GM18870 (cell line): Measurements from ENCODE around the gene GTF2H1.
"Not testable (repeated sequence)": the region's sequence is repeated elsewhere in the genome, so short reads cannot be mapped to it uniquely, and the experiment has no call there.

ENCODE experiments used
- ATAC-seq: cut with Tn5 transposase; IDR thresholded peaks from one replicate; pipeline ENCODE4 v1.9.1; 2021; ENCODE audit warnings: moderate library complexity; ENCODE audit not compliant: unreplicated experiment

The GTF2H1 gene

DNA sequence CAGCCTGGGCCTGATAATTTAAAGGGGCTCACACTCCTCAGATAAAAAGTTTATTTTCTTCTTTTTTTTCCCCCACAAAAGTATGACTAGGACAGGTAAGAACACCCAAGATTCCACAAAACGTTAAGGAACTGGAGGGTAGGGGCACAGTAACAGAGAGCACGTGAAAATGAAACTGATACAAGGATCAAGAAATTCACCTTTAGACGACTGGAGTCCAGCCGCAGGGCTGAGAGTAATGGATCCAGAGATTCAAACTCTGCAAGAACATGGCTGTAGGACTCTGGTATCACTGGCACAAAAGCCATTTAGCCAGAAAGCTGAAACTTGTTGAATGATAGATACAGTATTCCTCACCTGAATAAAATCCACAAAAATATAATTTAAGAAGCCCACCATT, 4.8 kb upstream of the GTF2H1 start:
- ATAC-seq: no peak

DNA sequence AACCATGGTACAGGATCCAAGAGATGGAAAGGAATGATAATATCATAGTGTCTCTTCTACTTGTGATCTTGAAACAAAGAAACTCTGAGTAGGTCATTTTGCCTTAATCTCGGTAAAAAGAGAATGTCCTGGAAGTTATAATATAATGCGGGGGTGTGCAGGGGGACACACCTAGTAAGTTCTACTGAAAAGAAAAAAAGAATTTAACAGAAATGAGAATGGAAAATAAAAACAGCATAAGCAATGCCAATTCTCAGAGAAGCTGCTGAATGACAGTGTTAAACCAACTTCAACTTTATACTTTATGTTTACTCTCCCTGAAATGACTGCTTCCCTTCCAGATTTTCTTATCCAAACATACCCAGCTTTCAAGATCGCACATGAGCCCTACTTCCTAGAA, 2.5 kb upstream of the GTF2H1 start:
- no peak for ATAC-seq

GRCh38 chr11:18320617-18321016, 1.8 kb upstream of the GTF2H1 start:
- ATAC-seq: no peak

DNA sequence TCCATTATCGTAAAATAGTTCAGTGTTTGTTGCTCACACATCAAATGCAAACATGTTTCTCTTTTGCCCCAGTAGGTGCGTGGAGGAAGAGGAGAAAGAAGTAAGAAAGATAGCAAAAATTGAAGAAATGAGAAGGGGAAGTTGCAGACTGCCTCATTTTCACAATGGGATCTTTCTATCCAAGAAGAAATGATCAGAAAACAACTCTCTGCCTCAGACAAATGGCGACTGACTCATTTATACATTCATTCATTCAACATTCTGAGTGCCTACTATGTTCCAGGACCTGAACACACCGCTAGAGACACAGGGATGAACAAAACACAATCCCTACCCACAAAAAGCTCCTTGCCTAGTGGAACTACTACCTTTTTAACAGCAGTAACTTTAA, 794 bp upstream of the GTF2H1 start:
- no peak for ATAC-seq

- no peak for ATAC-seq
Measured at GRCh38 chr11:18322818-18323570, 627 bp downstream of the GTF2H1 start.

DNA sequence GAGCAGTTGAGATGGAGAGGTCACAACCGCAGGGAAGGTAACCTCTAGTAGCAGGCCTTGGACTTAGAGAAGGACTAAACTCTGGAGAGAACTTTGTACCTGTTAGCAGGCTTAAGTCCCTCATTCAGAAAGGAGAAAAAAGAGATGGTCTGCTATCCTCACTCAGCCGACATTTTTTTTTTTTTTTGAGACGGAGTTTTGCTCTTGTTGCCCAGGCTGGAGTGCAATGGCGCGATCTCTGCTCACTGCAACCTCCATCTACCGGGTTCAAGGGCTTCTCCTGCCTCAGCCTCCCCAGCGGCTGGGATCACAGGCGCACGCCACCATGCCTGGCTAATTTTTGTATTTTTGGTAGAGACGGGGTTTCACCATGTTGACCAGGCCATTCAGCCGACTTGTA, 1.5 kb downstream of the GTF2H1 start:
- not testable (repeated sequence) for ATAC-seq

DNA sequence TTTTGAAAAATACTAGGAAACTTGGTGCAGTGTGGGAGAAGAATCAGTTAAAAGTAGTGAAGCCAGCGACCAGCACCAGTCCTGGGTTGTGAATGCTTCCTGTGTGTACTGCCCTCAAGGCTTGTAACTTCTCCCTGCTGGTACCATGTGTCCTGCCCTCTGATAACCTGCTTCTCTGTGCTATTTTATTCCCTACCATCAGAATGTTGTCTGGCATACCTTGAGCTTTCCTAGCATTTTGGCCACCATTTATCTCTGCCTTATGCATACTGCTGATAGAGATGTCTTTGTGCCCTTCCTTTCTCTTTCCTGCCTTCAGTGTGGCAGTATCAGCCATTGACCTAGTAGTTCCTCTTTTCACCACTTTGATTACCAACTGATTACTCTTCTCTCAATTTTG, 2.0 kb downstream of the GTF2H1 start:
- ATAC-seq: no peak

DNA sequence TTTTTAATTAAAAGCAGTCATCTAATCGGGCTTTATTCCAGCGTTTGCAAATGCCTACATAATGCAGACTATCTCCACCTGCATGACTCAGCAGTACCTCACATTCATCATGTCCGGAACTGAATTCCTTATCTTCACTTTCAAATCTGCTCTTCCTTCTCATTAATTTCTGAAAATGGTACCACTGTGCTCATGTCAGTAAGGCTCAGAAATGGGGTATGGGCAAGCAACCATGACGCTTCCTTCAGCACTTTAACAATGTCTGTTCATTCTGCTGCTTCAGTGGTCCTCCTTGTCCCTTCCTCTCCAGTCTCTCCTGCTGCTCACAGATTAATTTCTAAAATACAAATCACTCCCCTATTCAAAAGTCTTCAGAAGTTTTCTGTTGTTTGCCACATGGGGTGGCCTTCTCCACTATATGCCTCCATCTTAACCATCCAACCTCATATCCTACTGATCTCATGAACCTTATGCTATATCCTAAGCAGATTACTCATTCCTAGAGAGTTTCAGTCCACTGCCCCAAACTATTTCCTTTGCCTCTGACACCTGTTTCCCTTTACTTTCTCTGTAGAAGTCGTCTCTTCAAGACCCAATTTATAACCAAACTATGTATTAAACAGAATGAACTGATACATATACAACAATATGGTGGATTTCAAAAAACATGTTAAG, 7.0 kb downstream of the GTF2H1 start:
- ATAC-seq: peak; percentile 65

DNA sequence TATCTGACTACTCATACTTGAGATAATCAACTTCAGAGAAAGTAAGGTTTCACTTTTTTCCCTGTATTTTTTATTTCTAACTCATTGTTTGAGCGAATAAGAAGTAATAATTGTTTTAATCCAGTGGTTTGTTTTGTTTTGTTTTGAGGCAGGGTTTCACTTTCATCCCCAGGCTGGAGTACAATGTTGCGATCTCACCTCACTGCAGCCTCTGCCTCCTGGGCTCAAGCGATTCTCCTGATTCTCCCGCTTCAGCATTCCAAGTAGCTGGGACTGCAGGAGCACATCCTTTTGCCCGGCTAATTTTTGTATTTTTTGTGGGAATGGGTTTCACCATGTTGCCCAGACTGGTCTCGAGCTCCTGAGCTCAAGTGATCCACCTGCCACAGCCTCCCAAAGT, 8.6 kb downstream of the GTF2H1 start:
- ATAC-seq: no peak

DNA sequence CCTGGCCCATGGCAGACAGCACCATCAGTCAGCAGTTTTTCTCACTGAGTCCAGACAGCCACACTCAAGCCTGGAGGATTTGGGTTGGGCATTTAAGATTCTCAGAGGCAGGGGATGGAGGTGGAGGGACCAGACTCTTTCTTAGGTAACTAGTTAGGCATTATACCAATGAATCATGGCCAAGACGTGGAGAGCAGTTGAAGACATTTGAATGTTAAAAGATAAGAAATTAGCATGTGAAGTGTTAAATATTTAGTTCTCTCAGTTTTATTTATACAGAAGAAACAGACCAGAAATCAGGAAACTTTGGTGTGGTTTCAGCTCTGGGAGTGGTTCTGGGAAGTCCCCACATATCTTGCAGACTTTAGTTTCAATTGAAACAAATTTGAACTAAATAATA, 9.9 kb downstream of the GTF2H1 start:
- no peak for ATAC-seq

DNA sequence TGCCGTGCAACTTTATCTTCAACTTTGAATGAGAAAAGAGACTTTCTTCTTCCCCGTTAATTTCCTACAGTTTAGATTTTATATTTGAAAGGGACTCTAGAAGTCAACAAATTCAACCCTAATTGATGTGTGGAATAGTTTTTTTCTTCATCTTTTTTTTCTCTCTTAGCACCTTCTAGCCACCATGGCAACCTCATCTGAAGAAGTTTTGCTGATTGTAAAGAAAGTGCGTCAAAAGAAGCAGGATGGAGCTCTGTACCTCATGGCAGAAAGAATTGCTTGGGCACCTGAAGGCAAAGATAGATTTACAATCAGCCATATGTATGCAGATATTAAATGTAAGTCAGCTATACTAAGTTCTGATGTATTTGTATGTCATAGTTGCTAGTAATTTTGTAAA, 10.5 kb downstream of the GTF2H1 start:
- ATAC-seq: no peak

GRCh38 chr11:18347471-18348125, 25.2 kb downstream of the GTF2H1 start:
- ATAC-seq: no peak

DNA sequence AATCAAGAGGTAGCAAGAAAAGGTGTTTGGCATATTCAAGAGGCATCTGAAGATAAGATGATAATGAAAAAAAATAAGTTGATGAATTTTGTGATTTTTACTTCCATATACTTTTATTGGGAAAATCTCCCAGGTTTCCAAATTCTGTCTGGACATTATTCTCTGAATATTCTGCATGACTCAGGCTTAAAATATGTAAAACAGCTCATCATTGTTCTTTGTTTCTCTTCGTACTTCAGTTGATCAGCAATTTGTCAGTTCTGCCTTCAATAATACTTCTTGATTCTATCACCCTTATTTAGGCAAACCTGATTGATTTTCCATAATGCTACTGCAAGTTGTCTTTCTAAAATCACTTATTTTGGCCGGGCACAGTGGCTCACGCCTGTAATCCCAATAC, 30.2 kb downstream of the GTF2H1 start:
- no peak for ATAC-seq

- ATAC-seq: no peak
Measured at GRCh38 chr11:18358646-18359045, 36.3 kb downstream of the GTF2H1 start.

DNA sequence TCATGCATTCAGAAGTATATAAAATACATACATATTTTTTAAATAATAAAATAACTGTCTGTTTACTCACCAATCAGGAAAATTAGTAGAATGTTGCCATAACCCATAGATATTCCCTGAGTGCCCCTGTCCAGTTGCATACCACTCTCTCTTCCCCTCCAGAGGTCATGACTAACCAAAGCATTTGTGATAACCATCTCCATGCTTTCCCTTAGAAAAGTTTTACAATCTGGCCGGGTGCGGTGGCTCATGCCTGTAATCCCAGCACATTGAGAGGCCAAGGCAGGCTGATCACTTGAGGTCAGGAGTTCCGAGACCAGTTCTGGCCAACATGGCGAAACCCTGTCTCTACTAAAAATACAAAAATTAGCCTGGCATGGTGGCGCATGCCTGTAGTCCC, 38.8 kb downstream of the GTF2H1 start:
- ATAC-seq: no peak

GRCh38 chr11:18364495-18365073, 42.2 kb downstream of the GTF2H1 start:
- no peak for ATAC-seq

DNA sequence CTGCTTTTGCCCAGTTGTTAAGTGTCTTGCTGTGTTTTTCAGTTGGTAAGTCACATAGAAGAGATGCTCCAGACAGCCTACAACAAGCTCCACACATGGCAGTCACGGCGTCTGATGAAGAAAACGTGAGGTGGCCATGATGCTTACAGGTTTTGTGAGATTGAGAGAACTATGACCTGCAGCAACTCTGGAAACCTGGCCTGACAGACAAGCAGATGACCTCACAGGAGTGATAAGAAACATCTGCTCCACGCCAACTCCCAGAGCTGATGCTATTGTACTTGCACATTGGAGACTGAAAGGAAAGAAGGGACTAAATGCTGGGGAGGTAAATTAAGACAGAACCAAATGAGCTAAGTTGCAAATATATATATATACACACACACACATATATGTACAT, 43.4 kb downstream of the GTF2H1 start:
- ATAC-seq: no peak

- no peak for ATAC-seq
Measured at GRCh38 chr11:18366286-18366685, 43.9 kb downstream of the GTF2H1 start.

DNA sequence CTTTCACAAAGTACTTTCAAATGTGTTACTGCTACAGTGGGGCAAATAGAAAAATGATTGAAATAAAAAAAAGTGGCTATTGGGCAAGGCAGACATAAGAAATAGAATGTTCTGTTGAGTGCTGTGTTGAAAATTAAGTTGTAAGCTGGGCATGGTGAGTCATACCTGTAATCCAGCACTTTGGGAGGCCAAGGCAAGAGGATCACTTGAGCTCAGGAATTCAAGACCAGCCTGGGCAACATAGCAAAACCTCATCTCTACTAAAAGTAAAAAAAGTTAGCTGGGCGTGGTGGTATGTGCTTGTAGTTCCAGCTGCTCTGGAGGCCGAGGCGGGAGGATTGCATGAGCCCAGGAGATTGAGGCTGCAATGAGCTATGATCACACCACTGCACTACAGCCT, 45.1 kb downstream of the GTF2H1 start:
- no peak for ATAC-seq

DNA sequence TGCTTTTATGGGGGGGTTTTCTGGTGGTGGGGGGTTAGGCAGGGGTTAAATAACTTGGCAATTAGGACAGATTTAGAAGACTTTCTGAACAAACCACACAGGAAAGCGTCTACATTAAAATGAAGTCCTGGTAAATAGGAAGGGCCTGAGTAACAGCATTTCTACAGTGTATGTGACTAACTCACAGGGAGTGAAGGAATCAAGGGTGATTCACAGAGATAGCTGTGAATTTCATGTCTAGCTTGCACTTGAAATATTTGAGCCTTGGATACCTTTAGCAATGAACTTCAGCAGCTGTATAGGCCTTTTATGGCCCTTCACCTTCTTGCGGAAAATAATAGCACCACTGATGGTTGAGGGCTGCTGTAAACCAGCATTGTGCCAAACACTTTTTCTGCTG, 45.9 kb downstream of the GTF2H1 start:
- no peak for ATAC-seq

DNA sequence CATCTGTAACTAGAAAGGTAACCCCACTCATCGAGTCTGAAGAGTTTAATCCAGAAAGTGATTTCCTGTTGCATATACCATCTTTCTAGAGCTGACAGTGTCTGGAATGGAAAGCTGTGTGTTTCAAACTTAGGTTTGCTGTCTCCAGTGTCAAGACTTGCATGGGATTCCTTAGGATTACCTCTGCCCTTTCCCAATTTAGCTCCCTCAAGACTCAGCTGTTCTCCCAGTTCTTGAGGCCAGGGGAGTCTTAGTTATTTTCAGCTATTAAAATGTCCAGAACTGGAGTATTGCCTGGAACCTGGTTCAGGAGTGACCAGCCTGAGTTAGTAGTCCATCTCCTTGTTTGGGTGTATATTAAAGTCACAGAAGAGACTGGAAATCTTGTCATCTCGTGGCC, 47.0 kb downstream of the GTF2H1 start:
- no peak for ATAC-seq

GRCh38 chr11:18371279-18371678, 48.9 kb downstream of the GTF2H1 start:
- ATAC-seq: no peak
